Measurements from ENCODE around the gene PCDHA8.
"Not testable (repeated sequence)": the region's sequence is repeated elsewhere in the genome, so short reads cannot be mapped to it uniquely, and the experiment has no call there.

Gene PCDHA8, protein sequence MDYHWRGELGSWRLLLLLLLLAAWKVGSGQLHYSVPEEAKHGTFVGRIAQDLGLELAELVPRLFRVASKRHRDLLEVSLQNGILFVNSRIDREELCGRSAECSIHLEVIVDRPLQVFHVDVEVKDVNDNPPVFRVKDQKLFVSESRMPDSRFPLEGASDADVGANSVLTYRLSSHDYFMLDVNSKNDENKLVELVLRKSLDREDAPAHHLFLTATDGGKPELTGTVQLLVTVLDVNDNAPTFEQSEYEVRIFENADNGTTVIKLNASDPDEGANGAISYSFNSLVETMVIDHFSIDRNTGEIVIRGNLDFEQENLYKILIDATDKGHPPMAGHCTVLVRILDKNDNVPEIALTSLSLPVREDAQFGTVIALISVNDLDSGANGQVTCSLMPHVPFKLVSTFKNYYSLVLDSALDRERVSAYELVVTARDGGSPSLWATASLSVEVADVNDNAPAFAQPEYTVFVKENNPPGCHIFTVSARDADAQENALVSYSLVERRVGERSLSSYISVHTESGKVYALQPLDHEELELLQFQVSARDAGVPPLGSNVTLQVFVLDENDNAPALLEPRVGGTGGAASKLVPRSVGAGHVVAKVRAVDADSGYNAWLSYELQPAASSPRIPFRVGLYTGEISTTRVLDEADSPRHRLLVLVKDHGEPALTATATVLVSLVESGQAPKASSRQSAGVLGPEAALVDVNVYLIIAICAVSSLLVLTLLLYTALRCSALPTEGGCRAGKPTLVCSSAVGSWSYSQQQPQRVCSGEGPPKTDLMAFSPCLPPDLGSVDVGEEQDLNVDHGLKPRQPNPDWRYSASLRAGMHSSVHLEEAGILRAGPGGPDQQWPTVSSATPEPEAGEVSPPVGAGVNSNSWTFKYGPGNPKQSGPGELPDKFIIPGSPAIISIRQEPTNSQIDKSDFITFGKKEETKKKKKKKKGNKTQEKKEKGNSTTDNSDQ

DNA sequence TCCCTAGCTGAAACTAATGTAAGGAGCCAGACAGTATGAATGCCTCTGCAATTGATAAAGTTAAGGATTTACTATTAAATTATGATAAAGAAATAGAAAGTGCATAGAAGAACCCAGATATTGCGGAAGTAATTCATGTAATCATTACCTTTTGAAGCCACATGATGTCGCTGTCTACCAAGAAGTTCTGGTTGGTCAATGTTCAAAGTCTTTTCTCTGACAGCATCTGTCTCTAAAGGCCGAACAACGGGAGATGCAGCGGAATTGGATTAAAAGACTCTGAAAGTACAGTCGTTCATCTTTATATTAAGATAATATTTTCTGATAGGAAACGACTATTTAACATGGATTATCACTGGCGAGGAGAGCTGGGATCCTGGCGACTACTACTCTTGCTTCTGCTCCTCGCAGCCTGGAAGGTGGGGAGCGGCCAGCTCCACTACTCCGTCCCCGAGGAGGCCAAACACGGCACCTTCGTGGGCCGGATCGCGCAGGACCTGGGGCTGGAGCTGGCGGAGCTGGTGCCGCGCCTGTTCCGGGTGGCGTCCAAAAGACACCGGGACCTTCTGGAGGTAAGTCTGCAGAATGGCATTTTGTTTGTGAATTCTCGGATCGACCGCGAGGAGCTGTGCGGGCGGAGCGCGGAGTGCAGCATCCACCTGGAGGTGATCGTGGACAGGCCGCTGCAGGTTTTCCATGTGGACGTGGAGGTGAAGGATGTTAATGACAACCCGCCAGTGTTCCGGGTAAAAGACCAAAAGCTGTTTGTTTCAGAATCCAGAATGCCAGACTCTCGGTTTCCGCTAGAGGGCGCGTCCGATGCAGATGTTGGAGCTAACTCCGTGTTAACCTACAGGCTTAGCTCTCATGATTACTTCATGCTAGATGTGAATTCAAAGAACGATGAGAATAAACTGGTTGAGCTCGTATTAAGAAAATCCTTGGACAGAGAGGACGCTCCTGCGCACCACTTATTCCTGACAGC is at the start of gene PCDHA8:
Gene PCDHA8 (plus strand): TSS at position 210 of the 985 bp plus-strand sequence. CDS start 135 bp downstream, at position 345.
- DNase-seq: no peak

DNA sequence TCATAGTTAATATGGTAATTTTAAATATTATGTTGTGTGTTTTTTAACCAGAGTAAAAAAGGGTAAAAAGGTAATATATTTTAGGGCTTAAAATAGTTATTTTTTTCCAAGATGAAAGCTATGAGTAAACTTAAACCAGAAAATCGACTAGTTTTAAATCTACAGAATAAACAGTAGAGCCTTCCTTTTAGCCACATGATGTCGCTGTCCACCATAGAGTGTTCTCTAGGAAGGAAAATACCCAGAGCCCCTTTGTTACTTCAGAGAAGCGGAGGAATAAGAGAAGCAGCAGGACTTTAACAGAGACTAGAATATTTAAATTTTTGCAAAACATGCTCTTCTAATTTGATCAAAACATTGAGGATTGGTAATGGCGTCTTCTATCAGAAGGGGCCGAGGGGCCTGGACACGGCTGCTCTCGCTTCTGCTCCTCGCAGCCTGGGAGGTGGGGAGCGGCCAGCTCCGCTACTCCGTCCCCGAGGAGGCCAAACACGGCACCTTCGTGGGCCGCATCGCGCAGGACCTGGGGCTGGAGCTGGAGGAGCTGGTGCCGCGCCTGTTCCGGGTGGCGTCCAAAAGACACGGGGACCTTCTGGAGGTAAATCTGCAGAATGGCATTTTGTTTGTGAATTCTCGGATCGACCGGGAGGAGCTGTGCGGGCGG is 46.3 kb upstream of the PCDHA8 start, which contains the start of gene PCDHA2:
Gene PCDHA2 (plus strand): TSS at position 258 of the 664 bp plus-strand sequence.
- DNase-seq: peak in 1 of 3 experiments; percentile 76

DNA sequence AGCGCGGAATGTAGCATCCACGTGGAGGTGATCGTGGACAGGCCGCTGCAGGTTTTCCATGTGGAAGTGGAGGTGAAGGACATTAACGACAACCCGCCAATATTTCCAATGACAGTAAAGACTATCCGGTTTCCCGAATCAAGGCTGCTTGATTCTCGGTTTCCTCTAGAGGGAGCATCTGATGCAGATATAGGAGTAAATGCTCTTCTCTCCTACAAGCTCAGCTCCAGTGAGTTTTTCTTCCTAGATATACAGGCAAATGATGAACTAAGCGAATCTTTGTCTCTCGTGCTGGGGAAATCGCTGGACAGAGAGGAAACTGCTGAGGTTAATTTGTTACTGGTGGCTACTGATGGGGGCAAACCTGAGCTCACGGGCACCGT is 45.7 kb upstream of the PCDHA8 start:
- peak in 1 of 3 experiments; percentile 64 for DNase-seq

DNA sequence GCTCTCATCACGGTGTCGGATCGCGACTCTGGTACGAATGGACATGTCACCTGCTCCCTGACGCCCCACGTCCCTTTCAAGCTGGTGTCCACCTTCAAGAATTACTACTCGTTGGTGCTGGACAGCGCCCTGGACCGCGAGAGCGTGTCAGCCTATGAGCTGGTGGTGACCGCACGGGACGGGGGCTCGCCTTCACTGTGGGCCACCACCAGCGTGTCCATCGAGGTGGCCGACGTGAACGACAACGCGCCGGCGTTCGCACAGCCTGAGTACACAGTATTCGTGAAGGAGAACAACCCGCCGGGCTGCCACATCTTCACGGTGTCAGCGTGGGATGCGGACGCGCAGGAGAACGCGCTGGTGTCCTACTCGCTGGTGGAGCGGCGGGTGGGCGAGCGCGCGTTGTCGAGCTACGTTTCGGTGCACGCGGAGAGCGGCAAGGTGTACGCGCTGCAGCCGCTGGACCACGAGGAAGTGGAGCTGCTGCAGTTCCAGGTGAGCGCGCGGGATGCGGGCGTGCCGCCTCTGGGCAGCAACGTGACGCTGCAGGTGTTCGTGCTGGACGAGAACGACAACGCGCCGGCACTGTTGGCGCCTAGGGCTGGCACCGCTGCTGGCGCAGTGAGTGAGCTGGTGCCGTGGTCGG is 44.8 kb upstream of the PCDHA8 start:
- DNase-seq: not testable (repeated sequence)

DNA sequence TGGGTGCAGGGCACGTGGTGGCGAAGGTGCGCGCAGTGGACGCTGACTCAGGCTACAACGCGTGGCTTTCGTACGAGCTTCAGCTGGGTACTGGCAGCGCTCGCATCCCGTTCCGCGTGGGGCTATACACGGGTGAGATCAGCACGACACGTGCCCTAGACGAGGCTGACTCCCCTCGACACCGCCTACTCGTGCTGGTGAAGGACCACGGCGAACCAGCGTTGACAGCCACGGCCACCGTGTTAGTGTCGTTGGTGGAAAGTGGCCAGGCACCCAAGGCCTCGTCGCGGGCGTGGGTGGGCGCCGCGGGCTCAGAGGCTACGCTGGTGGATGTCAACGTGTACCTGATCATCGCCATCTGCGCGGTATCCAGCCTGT is 44.3 kb upstream of the PCDHA8 start:
- no peak for DNase-seq

DNA sequence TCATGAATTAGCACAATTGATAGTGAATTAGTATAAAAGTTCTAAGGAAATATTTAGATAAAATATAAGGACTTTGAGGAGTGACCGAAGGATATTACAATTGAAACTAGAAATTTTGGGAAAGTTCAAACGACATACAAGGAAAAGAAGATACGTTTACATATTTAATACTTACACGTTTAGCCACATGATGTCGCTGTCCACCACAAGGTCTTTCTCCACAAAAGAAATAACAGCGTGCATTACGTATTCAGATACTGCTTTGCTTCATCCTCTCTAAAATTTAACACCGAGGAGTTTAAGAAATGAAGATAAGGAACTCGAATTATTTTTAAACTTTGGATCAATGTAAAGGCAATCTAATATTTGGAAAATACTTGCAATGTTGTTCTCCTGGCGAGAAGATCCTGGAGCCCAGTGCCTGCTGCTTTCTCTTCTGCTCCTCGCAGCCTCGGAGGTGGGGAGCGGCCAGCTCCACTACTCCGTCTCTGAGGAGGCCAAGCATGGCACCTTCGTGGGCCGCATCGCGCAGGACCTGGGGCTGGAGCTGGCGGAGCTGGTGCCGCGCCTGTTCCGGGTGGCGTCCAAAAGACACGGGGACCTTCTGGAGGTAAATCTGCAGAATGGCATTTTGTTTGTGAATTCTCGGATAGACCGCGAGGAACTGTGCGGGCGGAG is 40.0 kb upstream of the PCDHA8 start, which contains the start of gene PCDHA3:
Gene PCDHA3 (plus strand): TSS at position 242 of the 678 bp plus-strand sequence.
- no peak for DNase-seq

DNA sequence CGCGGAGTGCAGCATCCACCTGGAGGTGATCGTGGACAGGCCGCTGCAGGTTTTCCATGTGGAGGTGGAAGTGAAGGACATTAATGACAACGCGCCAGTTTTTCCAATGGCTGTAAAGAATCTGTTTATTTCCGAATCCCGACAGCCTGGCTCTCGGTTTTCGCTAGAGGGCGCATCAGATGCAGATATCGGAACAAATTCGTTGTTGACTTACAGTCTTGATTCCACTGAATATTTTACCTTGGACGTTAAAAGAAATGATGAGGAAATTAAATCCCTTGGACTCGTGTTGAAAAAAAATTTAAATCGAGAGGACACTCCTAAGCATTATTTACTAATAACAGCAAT is 39.5 kb upstream of the PCDHA8 start:
- no peak for DNase-seq

DNA sequence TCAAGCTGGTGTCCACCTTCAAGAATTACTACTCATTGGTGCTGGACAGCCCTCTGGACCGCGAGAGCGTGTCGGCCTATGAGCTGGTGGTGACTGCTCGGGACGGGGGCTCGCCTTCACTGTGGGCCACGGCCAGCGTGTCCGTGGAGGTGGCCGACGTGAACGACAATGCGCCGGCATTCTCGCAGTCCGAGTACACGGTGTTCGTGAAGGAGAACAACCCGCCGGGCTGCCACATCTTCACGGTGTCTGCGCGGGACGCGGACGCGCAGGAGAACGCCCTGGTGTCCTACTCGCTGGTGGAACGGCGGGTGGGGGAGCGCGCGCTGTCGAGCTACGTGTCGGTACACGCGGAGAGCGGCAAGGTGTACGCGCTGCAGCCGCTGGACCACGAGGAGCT is 38.6 kb upstream of the PCDHA8 start:
- not testable (repeated sequence) for DNase-seq

DNA sequence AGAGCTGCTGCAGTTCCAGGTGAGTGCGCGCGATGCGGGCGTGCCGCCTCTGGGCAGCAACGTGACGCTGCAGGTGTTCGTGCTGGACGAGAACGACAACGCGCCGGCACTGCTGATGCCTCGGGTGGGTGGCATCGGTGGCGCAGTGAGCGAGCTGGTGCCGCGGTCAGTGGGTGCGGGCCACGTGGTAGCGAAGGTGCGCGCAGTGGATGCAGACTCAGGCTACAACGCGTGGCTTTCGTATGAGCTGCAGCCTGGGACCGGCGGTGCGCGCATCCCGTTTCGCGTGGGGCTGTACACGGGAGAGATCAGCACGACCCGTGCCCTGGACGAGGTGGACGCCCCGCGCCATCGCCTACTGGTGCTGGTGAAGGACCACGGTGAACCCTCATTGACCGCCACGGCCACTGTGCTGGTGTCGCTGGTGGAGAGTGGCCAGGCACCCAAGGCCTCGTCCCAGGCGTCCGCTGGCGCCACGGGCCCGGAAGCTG is 38.2 kb upstream of the PCDHA8 start:
- no peak for DNase-seq

DNA sequence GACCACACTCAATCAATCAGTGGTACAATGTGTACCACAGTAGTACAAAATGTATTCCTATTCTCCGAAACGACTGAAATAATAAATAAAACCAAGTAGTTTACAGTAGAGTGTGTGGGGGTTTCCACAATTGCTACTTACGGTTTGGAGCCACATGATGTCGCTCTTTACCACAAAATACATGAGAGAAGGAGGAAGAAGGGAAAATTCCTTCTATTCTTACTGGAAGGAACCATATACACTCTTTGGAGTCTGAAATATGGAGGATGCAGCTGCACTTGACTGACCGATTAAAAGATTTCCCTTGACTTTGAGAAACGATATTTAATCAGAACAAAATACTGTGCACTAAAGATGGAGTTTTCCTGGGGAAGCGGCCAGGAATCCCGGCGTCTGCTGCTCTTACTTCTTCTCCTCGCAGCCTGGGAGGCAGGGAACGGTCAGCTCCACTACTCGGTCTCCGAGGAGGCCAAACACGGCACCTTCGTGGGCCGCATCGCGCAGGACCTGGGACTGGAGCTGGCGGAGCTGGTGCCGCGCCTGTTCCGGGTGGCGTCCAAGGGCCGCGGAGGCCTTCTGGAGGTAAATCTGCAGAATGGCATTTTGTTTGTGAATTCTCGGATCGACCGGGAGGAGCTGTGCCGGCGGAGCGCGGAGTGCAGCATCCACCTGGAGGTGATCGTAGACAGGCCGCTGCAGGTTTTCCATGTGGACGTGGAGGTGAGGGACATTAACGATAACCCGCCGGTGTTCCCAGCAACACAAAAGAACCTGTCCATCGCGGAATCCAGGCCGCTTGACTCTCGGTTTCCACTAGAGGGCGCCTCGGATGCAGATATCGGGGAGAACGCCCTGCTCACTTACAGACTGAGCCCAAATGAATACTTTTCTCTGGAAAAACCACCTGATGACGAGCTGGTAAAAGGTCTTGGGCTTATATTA is 33.9 kb upstream of the PCDHA8 start, which contains the start of gene PCDHA4:
Gene PCDHA4 (plus strand): TSS at position 235 of the 942 bp plus-strand sequence.
- DNase-seq: no peak

DNA sequence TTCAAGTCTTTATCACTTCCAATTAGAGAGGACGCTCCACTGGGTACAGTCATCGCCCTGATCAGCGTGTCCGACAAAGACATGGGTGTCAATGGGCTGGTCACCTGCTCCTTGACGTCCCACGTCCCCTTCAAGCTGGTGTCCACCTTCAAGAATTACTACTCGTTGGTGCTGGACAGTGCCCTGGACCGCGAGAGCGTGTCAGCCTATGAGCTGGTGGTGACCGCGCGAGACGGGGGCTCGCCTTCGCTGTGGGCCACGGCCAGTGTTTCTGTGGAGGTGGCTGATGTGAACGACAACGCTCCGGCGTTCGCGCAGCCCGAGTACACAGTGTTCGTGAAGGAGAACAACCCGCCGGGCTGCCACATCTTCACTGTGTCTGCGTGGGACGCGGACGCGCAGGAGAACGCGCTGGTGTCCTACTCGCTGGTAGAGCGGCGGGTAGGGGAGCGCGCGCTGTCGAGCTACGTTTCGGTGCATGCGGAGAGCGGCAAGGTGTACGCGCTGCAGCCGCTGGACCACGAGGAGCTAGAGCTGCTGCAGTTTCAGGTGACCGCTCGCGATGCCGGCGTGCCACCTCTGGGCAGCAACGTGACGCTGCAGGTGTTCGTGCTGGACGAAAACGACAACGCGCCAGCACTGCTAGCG is 32.6 kb upstream of the PCDHA8 start:
- DNase-seq: not testable (repeated sequence)

DNA sequence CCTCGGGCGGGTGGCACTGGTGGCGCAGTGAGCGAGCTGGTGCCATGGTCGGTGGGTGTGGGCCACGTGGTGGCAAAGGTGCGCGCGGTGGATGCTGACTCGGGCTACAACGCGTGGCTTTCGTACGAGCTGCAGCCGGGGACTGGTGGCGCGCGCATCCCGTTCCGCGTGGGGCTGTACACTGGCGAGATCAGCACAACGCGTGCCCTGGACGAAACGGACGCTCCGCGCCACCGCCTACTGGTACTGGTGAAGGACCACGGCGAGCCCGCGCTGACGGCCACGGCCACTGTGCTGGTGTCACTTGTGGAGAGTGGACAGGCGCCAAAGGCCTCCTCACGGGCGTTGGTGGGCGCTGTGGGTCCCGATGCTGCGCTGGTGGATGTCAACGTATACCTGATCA is 32.1 kb upstream of the PCDHA8 start:
- DNase-seq: no peak

DNA sequence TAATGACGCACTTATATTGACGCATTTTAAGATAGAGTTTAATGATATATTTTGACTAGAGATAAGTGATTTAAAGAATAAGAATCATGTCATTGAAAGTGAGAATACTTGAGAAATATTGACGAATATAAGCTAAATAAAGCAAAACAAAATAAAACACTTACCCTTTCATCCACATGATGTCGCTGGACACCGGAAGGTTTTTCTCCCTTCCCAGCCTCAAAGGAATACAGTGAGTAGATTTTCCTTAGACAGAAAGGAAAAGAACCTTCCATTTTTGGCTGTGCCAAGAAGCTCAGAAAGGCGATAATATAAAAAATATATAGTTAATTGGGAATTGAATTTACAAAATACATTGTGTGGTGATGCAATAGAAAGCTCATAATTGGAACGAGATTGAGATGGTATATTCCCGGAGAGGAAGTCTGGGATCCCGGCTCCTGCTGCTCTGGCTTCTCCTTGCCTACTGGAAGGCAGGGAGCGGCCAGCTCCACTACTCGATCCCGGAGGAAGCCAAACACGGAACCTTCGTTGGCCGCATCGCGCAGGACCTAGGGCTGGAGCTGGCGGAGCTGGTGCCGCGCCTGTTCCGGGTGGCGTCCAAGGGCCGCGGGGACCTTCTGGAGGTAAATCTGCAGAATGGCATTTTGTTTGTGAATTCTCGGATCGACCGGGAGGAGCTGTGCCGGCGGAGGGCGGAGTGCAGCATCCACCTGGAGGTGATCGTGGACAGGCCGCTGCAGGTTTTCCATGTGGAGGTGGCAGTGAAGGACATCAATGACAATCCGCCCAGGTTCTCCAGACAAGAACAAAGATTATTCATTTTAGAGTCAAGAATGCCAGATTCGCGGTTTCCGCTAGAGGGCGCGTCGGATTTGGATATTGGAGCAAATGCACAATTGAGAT is 19.4 kb upstream of the PCDHA8 start, which contains the start of gene PCDHA5:
Gene PCDHA5 (plus strand): TSS at position 239 of the 906 bp plus-strand sequence.
- DNase-seq: no peak

DNA sequence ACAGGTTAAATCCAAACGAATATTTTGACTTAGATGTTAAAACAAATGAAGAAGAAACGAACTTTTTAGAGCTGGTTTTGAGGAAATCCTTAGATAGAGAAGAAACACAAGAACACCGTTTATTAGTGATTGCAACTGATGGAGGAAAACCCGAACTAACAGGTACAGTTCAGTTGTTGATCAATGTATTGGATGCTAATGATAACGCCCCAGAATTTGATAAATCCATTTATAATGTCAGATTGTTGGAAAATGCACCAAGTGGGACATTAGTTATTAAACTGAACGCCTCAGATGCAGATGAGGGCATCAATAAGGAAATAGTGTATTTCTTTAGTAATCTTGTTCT is 18.7 kb upstream of the PCDHA8 start:
- DNase-seq: no peak

DNA sequence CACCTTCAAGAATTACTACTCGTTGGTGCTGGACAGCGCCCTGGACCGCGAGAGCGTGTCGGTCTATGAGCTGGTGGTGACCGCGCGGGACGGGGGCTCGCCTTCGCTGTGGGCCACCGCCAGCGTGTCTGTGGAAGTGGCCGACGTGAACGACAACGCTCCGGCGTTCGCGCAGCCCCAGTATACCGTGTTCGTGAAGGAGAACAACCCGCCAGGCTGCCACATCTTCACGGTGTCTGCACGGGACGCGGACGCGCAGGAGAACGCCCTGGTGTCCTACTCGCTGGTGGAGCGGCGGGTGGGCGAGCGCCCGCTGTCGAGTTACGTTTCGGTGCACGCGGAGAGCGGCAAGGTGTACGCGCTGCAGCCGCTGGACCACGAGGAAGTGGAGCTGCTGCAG is 18.0 kb upstream of the PCDHA8 start:
- DNase-seq: not testable (repeated sequence)

DNA sequence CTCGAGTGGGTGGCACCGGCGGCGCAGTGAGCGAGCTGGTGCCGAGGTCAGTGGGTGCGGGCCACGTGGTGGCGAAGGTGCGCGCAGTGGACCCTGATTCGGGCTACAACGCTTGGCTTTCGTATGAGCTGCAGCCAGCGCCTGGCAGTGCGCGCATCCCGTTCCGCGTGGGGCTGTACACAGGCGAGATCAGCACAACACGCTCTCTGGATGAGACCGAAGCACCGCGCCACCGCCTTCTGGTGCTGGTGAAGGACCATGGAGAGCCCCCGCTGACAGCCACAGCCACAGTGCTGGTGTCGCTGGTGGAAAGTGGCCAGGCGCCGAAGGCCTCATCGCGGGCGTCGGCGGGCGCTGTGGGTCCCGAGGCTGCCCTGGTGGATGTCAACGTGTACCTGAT is 17.5 kb upstream of the PCDHA8 start:
- no peak for DNase-seq

DNA sequence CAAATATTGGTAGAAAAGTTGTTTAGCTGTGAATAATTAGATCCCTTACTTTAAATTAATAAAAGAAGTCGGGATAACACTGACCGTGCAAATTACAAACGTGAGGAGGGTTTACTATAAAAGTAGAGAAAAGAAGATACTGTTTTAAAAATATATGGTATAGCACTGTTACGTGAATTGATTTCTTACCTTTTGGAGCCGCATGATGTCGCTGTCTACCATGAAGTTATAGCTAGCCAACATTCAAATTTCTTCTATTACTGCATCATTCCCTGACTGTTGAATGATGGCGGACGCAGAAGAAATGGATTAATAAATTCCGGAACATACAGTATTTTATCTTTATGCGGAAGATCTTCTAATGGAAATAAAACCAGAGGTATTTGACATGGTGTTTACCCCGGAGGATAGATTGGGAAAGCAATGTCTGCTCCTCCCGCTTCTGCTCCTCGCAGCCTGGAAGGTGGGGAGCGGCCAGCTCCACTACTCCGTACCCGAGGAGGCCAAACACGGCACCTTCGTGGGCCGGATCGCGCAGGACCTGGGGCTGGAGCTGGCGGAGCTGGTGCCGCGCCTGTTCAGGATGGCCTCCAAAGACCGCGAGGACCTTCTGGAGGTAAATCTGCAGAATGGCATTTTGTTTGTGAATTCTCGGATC is 13.2 kb upstream of the PCDHA8 start, which contains the start of gene PCDHA6:
Gene PCDHA6 (plus strand): TSS at position 257 of the 658 bp plus-strand sequence. CDS start 132 bp downstream, at position 389.
- peak; percentile 36 to 88 (median 77) for DNase-seq

Data from NCI-H1417 (cell line).